Eye (tissue), 1 donor: ENCODE results near the gene ZNF316.
"Not testable (repeated sequence)": the region's sequence is repeated elsewhere in the genome, so short reads cannot be mapped to it uniquely, and the experiment has no call there.

Source experiments
- DNase-seq: peaks from one replicate; pipeline ENCODE4 v3.0.0-alpha.2; 2015

ZNF316 gene

DNA sequence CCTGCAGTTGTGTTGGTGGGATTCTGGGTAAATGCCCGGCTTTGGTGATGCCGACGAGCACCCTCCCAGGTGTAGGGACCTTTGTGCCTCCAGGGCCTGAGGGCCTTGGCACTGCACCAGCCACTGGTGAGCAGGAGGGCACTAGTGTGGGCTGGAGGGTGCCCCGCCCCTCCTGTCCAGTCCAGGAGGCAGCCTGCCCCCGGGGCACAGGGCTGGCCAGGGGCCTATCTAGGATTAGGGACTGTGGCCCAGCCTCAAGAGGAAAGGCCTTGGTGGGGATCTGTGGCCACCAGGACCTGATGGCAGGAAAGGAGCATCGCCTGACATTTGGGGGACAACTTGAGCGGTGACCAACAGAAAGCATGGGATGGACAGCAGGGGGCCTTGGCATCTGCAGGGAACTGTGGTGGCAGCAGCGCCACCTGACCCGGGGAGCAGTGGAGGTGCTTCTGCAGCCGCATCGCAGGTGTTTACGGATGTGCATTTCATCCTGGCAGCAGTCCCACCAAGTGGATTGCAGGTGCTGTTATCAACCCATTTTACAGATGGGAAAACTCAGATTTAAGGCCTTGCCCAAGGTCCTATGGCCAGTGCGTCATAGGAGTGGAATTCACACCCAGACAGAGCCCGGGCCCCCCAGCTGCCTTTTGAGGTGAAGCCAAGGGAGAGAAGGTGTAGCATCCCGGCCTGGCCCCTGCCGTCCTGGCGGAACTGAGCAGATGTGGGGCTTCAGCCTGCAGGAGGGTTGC lies 11.1 kb downstream of the ZNF316 start:
- DNase-seq: no peak

DNA sequence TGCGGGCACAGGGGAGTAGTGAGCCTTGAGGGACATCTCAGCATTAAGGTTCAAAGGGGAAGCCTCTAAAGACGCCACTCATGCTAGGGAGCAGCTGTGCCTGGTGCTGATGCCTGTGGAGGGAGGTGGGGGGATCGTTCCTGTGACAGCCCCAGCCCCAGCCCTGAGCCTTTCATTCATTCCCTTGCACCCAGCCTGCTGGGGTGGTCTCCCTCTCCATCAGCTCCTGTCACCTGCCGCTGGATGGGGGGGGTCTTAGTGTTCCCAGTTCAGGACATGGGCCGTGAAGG lies 11.6 kb downstream of the ZNF316 start:
- DNase-seq: no peak

DNA sequence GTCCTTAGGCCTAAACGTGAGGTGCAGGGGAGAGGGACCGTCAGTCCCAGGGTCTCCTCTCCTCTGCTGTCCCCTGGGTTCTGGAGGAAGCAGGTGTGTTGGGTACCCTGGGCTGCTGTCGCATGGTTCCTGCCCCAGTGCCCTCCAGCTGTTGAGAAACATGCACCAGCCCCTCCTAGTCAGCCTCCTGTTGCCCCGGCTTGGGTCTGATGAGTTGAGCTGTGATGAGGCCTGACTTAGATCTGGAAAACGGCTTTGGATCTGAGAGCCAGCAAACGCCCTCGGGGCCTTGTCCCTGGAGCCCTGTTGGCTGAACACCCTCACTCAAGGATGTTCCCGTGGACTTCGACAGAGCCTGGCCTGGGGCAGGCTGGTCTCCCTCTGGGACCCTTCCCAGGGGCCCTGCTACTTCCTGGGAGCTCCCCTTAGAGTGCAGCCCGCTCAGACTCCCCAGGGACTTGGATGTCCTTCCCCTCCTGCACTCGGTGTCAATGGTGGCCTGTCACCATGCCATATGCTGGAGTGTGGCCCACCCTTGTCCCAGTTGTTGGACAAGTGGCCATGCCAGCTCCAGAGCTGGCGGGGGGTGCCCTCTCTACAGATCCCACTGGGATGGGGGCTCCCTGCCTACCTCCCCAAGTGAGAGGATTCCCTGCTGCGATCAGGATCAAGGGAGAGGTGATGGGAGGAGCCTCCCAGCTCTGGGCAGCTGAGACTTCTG lies 12.3 kb downstream of the ZNF316 start:
- DNase-seq: no peak

DNA sequence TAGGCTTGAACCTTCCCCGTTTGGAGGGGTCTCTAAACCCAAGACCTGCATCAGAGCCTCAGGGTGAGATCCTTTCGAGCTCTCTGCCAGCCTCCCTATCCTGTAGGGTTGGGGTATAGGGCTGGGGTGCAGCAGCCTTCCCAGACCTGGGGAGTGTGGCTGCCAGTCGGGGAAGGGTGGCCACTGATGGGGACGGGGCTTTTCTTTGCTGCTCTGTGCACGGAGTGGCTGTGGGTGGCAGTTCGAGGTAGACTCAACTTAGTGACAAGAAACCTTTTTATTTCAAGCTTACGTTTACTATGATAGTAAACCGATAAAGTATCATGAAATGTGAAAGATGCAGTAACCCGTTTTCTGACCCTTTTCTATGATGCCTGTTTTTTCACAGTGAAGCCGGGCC lies 13.0 kb downstream of the ZNF316 start:
- DNase-seq: no peak

DNA sequence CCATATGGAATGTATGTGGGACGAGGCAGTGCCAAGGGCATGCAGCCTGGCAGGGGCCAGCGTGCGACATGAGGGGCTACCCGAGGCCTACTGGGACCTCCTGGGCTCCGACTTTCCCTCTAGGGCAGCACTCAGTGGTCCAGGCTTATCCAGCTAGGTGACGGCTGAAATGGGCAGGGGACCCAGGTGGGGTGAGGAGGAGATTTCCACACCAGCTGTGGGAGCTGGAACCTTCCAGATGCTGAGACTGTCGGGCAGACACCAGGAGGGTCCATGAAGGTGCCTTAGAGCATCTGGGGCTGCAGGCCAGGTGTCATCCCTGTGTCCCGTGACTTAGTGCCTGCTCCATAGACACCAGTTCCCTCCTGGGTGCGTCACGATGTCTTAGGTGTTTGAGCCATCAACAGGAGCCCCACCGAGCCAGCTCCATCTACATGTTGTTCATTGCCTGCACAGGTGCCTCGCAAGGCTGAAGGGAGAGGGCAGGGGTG lies 13.4 kb downstream of the ZNF316 start:
- no peak for DNase-seq

DNA sequence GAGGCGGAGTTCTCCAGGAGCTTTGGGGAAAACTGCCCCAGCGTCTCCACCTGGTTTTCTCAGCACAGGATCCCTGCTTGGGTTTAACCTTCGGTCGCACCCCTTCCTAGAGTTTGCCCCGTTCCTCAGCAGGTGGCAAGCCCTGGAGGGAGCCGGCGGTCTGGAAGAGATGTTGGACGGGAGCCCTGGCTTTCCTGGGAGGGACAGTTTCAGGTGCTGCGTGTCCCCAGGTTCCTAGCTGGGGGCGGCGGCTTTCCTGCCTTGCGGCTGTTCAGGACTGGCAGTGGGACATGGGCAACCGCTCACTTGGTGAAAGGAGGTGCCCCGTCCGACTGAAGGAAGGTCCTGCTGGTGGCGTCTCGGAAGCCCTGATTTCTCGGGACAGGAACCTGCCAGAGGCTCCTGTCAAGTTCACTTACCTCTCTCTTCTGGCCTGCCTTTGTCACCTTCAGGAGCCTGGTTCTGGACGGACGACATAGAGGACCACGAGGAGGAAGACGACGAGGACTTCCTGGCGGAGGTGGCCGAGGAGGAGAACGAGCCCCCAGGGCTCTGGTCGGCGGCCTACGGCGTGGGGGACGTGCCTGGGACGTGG lies 14.8 kb downstream of the ZNF316 start:
- no peak for DNase-seq

DNA sequence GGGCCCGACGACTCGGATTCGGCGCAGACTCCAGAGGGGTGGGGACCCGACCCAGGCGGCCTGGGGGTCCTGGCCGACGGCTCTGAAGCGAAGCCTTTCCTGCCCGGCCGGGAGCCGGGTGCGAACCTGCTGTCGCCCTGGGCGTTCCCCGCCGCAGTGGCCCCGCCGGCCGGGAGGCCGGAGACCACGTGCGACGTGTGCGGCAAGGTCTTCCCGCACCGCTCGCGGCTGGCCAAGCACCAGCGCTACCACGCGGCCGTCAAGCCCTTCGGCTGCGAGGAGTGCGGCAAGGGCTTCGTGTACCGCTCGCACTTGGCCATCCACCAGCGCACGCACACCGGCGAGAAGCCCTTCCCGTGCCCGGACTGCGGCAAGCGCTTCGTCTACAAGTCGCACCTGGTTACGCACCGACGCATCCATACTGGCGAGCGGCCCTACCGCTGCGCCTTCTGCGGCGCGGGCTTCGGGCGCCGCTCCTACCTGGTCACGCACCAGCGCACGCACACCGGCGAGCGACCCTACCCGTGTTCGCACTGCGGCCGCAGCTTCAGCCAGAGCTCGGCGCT lies 15.4 kb downstream of the ZNF316 start:
- DNase-seq: no peak

DNA sequence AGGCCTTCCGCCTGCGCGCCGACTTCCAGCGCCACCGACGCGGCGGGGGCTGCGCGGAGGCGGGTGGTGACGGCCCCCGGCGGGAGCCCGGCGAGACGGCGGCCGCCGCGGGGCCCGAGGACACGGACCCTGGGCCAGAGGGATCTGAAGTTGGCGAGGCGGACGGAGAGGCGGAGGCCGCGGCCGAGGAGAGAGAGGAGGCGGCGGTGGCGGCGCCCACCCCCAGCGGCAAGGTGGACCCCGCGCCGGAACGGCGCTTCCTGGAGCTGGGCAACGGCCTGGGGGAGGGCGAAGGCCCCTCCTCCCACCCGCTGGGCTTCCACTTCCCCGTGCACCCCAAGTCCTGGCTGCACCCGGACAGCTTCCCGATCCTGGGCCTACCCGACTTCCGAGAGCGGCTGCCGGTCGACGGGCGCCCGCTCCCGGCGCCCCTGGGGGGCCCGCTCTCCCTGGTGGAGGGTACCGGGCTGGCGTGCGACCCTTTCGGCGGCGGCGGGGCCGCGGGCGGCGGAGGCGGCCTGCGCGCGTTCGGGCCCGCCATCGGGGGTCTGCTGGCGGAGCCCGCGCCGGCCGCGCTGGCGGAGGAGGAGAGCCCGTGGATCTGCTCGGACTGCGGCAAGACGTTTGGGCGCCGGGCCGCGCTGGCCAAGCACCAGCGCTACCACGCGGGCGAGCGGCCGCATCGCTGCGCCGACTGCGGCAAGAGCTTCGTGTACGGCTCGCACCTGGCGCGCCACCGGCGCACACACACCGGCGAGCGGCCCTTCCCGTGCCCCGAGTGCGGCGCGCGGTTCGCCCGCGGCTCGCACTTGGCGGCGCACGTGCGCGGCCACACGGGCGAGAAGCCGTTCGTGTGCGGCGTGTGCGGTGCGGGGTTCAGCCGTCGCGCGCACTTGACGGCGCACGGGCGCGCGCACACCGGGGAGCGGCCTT lies 16.2 kb downstream of the ZNF316 start:
- DNase-seq: no peak

DNA sequence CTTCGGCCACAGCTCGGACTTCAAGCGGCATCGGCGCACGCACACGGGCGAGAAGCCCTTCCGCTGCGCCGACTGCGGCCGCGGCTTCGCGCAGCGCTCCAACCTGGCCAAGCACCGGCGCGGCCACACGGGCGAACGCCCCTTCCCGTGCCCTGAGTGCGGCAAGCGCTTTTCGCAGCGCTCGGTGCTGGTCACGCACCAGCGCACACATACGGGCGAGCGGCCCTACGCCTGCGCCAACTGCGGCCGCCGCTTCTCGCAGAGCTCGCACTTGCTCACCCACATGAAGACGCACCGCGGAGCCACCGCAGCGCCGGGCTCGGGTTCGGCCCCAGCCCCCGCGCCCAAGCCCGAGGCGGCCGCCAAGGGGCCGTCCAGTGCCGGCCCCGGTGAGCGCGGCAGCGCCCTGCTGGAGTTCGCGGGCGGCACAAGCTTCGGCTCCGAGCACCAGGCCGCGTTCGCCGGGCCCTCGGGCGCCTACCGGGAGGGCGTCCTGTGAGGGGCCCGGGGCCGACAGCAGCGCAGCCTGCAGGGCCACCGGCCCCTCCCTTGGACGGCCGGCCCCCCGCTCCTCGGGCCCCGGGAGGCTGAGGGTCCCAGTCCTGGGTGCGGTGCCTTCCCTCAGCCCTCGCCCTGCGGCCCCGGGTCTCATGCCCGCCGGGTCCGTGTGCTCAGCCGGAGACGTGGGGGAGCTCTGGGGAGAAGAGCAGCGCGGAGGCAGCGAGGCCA lies 17.2 kb downstream of the ZNF316 start:
- no peak for DNase-seq

DNA sequence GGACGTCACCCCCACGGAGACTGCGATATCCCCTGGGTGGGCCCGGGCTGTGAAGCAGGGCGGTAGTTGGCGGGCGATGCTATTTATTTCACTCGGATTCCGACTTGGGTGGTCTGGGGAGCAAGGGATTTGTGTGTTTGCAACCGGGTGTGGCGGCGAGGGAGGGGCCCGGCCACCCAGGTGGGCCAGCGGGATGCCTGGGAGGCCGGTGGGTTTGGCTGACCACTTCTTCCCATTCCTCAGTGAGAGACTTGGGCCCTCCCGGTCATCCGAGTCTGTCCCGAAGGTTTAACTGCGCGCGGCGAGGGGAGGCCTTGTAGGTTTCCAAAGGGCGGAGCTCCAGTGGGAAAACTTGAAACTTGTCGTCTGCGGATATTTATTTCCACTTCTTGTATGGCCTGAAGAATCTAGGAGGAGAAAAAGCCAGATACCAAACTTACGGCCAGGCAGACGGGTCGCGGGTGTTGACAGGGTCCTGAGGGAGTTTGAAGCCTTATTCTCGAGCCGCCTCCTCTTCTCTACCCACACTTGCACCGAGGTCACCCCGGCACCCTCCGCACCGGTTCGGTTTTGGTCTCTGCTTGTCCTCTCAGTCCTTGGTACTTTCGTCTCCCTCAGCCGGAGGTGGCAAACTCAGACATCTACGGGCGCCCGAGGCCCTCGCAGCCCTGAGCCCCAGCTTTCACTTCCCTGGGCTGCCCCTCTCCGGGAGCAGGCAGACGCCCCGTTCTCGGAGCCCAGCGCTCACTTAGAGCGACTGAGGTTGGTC lies 17.9 kb downstream of the ZNF316 start:
- no peak for DNase-seq

DNA sequence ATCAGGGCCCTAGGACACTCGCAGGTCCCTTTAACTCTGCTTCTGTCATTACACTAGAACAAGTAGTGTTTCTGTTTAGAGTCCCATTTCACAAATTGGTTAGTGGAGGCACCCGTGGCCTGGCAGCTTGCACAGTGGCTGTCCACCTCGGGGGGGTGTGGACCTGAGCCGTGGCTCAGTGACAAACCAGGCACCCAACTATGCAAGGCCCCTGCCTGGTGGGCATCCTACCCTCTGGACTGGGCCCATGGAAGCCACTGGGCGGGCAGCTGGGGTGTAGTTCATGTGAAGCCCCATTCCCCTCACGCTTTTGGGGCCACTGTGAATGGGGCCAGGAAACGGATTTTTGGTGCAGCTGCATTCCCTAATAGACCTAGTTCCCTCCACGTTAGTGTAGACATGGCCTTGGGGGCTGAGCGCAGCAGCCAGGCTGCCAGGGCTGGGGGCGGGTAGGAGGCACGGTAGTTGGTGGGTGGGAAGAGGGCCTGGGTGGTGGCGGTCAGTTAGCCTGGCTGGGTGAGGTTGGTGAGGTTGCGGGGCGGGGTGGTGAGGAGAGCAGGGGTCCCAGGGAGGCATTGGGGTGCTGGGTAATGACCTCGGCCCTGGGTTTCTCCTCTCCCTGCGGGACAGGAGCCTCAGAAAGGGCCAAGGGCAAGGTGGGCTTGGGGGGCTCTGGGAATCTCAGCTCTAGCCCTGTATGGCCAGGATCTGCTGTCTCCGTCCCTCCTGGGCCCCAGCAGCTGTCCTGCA lies 18.7 kb downstream of the ZNF316 start:
- no peak for DNase-seq

DNA sequence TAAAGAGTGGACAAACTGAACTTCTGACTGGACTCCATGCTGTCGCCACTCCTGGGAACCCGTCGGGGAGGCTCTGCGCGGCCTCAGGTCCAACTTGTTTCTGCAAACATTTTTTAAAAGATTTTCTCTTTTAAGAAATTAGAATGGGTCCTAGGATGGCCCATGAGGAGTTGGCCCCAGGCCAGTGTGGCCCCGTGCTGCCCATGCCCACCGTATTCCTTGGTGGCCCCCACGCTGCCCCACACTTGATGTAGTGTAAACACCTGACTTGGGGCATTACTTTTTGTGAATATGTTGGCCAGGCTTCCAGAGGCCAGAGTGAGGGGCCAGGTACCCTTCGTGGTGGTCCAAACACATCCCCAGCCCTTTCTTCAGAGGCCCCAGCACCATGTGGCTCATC lies 19.3 kb downstream of the ZNF316 start:
- DNase-seq: no peak

DNA sequence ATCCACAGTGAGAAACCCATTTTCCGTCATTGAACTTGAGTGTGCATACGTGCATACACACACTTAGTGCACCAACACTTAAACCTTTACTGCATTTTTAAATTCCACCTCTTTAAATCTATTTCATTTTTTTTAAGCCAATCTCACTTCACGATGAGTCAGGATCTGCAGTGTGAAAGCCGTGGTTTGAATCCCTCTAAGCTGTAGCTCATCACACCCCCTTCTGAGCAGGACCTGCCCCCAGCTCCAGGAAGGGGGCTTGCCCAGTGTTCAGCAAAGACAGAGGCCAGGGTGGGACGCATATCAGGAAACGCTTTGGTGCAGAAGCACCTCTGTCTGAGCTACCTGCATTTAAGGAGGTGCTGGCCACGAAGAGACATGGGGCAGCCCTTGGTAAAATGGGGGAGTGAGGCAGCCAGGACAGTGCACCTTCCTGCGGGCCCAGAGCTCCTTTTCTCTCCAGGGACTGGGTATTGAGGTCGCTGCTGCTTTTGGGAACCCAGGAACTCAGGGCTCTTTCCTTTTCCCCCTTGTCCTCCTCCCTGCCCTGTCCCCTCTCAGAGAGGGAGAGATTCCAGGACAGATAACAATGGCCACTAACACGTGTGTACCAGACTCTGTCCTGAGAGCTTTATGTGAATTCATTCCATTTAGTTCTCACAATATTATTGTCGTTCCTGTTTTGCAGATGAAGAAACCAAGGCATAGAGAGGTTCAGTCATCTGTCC lies 21.7 kb downstream of the ZNF316 start:
- no peak for DNase-seq

DNA sequence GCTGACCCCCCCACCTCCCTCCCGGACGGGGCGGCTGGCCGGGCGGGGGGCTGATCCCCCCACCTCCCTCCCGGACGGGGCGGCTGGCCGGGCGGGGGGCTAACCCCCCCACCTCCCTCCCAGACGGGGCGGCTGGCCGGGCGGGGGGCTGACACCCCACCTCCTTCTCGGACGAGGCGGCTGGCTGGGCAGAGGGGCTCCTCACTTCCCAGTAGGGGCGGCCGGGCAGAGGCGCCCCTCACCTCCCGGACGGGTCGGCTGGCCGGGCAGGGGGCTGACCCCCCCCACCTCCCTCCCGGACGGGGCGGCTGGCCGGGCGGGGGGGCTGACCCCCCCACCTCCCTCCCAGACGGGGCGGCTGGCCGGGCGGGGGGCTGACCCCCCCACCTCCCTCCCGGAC lies 33.7 kb downstream of the ZNF316 start:
- not testable (repeated sequence) for DNase-seq

DNA sequence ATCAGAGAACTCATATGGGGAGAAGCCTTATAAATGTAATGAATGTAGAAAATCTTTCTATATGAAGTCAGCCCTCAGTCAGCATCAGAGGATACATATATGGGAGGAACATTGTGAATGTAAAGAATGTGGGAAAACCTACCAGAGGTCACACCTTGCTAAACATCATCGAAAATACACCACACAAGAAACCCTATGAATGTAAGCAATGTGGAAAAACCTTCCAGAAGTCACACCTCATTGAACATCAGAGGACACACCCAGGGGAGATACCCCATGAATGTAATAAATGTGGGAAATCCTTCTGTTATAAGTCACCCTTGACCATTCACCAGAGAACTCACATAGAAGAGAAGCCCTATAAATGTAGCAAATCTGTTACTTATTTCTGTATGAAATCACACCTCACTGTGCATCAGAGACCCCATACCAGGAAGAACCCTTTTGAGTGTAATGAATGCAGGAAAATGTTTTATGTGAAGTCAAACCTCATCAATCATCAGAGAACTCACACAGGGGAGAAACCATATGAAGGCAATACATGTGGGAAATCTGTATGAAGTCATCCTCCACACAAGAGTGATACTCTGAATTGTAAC lies 38.8 kb downstream of the ZNF316 start:
- no peak for DNase-seq

DNA sequence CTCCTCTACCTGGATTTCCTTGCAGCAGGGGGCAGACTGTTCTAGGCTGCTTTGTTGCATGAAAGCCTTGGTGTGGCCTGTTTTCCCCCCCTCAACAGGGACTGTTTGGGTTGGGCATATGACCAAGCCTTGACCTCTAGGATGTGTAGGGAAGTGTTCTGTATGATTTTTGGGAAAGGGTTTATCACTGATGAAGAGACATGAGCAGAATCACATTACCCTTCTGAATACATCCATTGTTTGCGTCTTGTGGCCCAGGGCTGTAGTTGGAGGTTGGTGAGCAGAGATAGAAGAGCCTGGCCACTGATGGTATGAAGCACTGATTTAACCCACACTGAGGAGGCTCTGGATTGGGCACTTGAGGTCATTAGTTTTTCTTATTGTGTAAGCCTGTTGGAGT lies 43.0 kb downstream of the ZNF316 start:
- DNase-seq: no peak

DNA sequence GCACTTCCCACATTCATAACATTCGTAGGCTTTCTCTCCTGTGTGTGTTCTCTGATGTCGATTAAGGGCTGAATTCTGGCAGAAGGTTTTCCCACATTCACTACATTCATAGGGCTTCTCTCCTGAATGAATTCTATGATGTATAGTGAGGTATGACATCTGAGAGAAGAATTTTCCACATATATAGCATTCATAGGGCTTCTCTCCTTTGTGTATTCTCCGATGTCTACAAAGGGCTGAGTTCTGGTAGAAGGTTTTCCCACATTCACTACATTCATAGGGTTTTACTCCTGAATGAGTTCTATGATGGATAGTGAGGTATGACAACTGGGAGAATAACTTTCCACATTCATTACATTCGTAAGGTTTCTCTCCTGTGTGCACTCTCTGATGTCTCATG lies 54.0 kb downstream of the ZNF316 start:
- DNase-seq: no peak

DNA sequence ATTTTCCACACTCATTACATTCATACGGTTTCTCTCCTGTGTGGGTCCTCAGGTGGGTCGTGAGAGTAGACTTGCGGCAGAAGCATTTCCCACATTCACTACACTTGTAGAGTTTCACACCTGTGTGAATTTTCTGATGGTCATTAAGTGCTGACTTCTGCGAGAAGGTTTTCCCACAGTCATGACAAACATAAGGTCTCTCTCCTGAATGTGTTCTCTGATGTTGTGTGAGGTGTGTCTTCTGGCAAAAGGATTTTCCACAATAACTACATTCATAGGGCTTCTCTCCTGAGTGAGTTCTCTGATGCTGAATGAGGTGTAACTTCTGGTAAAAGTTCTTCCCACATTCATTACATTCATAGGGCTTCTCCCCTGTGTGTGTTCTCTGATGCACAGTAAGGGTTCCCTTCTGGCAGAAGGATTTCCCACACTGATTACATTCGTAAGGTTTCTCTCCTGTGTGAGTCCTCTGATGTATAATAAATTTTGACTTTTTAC lies 54.5 kb downstream of the ZNF316 start:
- no peak for DNase-seq

DNA sequence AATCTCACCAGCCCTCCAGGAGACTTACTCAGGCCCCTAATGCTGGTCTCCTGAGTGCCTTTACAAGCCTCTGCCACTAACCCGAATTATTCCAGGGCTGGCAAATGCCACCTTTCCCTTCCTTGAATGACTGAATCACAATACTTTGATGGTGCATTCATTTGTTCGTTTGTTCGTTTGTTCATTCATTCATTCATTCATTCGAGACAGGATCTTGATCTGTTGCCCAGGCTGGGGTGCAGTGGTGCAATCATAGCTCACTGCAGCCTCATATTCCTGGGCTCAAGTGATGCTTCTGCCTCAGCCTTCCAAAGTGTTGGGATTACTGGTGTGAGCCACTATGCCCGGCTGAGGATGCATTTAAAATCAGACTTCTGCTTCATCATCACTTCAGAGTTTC lies 63.7 kb downstream of the ZNF316 start:
- no peak for DNase-seq
